Smooth muscle cell (in vitro differentiated cells): ENCODE measurements around the gene DOCK4. TPM values are rescaled to one million over a fixed set of nuclear protein-coding genes. Genes with fewer than 3 reads are reported as not detected.

Experiments
- DNase-seq: peaks from one replicate; lab custom pipeline; 2025; ENCODE audit not compliant: unreplicated experiment; lab: John Stamatoyannopoulos, UW
- H2AFZ ChIP-seq: fragments of 200-600 bp; sonication (generic); 2 replicates; pipeline ENCODE4 v1.6.0; 2016; ENCODE audit warnings: antibody characterized with exemption, low read depth, mild to moderate bottlenecking
- H3F3A ChIP-seq: fragments of 200-600 bp; sonication (generic); 2 replicates; pipeline ENCODE4 v1.6.0; 2017; ENCODE audit warnings: antibody characterized with exemption, low read depth
- H3K27ac ChIP-seq: fragments of 200-600 bp; sonication (generic); 2 replicates; pipeline ENCODE4 v1.5.1; 2016; ENCODE audit warnings: low read depth, mild to moderate bottlenecking
- H3K27me3 ChIP-seq: fragments of 200-600 bp; sonication (generic); 2 replicates; pipeline ENCODE4 v1.6.1; 2016; ENCODE audit warnings: low read depth, mild to moderate bottlenecking
- H3K36me3 ChIP-seq: fragments of 200-600 bp; sonication (generic); 2 replicates; pipeline ENCODE4 v1.5.1; 2016; ENCODE audit warnings: low read depth
- H3K4me1 ChIP-seq: fragments of 200-600 bp; sonication (generic); 2 replicates; pipeline ENCODE4 v1.5.1; 2016; ENCODE audit warnings: low read depth
- H3K4me2 ChIP-seq: fragments of 200-600 bp; sonication (generic); 2 replicates; pipeline ENCODE4 v1.6.0; 2016; ENCODE audit warnings: mild to moderate bottlenecking
- H3K4me3 ChIP-seq: fragments of 200-600 bp; sonication (generic); 2 replicates; pipeline ENCODE4 v1.5.1; 2016; ENCODE audit warnings: mild to moderate bottlenecking
- H3K79me2 ChIP-seq: fragments of 200-600 bp; sonication (generic); 2 replicates; pipeline ENCODE4 v1.6.0; 2016; ENCODE audit warnings: low read depth, mild to moderate bottlenecking
- H3K9ac ChIP-seq: fragments of 200-600 bp; sonication (generic); 2 replicates; pipeline ENCODE4 v1.6.0; 2016; ENCODE audit warnings: low read depth
- H3K9me3 ChIP-seq: fragments of 200-600 bp; sonication (generic); replicated peaks from 2 replicates; pipeline ENCODE4 v1.5.1; 2016; ENCODE audit warnings: low read depth
- H4K20me1 ChIP-seq: fragments of 200-600 bp; sonication (generic); 2 replicates; pipeline ENCODE4 v1.6.0; 2016; ENCODE audit warnings: low read depth
- WGBS: methylation state at CpG from one replicate; pipeline ENCODE4 v1.1.7; 2016; ENCODE audit warnings: low lambda C conversion rate; 5-methylcytosine and 5-hydroxymethylcytosine counted together
- polyA plus RNA-seq: library from polyadenylated mRNA; unstranded; fragments of >200 nt; fragmentation: Nextera tagmentation; extraction: Ambion mirVana; gene quantifications from 2 replicates; pipeline ENCODE4 v1.2.1, GENCODE V29; 2016
- total RNA-seq: library from RNA; depleted of rRNA; stranded (reverse); fragments of >200 nt; gene quantifications from 2 replicates; pipeline ENCODE4 v1.2.3, GENCODE V29; 2014
- TF ChIP-seq, protein P1 (sequence below): fragments of 200-600 bp; sonication (generic); IDR thresholded peaks from 2 replicates; pipeline ENCODE4 v1.5.1; 2017; ENCODE audit warnings: borderline replicate concordance, mild to moderate bottlenecking, antibody characterized with exemption; ENCODE audit not compliant: insufficient read depth, poor library complexity, severe bottlenecking

Gene DOCK4
- total and polyA plus RNA-seq, 2 experiments from 2014 or later: 7.4 to 20.5 TPM

GRCh38 chr7:112074464-112074863 lies 131.7 kb downstream of the DOCK4 start:
- Histone ChIP-seq H3K79me2 (peaks cover 34% of the 10 kb centered on the region), H3K4me1 (no peaks in the 10 kb centered on the region), H2AFZ (no peak overlapping the region), H3F3A (no peaks in the 10 kb centered on the region), H3K9ac (no peak overlapping the region), H3K36me3 (peaks cover 3% of the 10 kb centered on the region), H3K27ac (no peak overlapping the region), H3K4me3 (no peak overlapping the region), H3K27me3 (no peaks in the 10 kb centered on the region), H3K9me3 (no peaks in the 10 kb centered on the region), H4K20me1 (no peaks in the 10 kb centered on the region), H3K4me2 (no peak overlapping the region)
- TF ChIP-seq, protein P1, sequence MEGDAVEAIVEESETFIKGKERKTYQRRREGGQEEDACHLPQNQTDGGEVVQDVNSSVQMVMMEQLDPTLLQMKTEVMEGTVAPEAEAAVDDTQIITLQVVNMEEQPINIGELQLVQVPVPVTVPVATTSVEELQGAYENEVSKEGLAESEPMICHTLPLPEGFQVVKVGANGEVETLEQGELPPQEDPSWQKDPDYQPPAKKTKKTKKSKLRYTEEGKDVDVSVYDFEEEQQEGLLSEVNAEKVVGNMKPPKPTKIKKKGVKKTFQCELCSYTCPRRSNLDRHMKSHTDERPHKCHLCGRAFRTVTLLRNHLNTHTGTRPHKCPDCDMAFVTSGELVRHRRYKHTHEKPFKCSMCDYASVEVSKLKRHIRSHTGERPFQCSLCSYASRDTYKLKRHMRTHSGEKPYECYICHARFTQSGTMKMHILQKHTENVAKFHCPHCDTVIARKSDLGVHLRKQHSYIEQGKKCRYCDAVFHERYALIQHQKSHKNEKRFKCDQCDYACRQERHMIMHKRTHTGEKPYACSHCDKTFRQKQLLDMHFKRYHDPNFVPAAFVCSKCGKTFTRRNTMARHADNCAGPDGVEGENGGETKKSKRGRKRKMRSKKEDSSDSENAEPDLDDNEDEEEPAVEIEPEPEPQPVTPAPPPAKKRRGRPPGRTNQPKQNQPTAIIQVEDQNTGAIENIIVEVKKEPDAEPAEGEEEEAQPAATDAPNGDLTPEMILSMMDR: no peak
- DNase-seq: no peak

GRCh38 chr7:112073530-112073929 lies 132.7 kb downstream of the DOCK4 start:
- peaks cover 32% of the 10 kb centered on the region for H3K79me2 ChIP-seq
- H3K27me3 ChIP-seq: no peaks in the 10 kb centered on the region
- no peak for DNase-seq
- no peak overlapping the region for H3K27ac ChIP-seq
- no peak overlapping the region for H2AFZ ChIP-seq
- H3K4me2 ChIP-seq: no peak overlapping the region
- no peaks in the 10 kb centered on the region for H4K20me1 ChIP-seq
- no peaks in the 10 kb centered on the region for H3K4me1 ChIP-seq
- H3K36me3 ChIP-seq: peaks cover 3% of the 10 kb centered on the region
- TF ChIP-seq, protein P1: no peak
- no peak overlapping the region for H3K9ac ChIP-seq
- H3K9me3 ChIP-seq: no peaks in the 10 kb centered on the region
- H3F3A ChIP-seq: no peaks in the 10 kb centered on the region
- no peak overlapping the region for H3K4me3 ChIP-seq

DNA sequence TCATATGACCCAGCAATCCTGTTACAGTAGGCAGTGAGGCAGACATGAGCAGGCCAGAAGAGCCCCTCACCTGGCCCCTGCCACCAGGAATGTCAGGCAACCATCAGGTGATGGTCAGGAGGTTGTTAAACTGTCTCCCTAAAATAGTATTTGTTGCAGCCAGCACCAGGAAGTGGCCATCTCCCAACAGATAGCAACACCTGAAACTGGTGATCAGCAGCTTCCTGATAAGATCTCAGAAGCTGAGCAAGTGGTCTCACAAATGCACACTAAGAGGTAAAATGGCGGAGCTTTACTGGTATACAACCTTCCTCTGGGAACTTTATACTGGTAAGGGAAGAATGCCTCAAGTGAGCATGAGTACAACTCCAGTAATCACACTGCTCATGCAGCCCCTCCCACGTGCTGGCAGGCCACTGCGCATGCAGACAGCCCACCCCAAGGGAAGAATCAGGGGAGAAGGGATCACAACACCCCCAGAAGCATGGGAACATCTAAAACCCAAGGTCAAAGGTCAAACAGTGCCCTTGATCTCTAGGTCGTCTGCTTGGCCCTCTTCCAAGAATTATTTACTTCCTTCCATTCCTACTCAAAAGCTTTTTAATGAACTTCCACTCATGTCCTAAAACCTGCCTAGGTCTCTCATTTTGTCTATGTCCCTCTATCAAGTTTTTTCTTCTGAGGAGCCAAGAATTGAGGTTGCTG lies 133.5 kb downstream of the DOCK4 start:
- Histone ChIP-seq H3F3A (no peaks in the 10 kb centered on the region), H3K9ac (no peak overlapping the region), H3K27ac (no peak overlapping the region), H3K79me2 (peaks cover 24% of the 10 kb centered on the region), H3K4me1 (no peaks in the 10 kb centered on the region), H3K9me3 (no peaks in the 10 kb centered on the region), H2AFZ (no peak overlapping the region), H3K4me3 (no peak overlapping the region), H3K36me3 (peaks cover 3% of the 10 kb centered on the region), H3K4me2 (no peak overlapping the region), H4K20me1 (no peaks in the 10 kb centered on the region), H3K27me3 (no peaks in the 10 kb centered on the region)
- WGBS: 79% methylated on average over 4 of the region's 4 CpGs
- DNase-seq: no peak
- TF ChIP-seq, protein P1: no peak

- no peak for DNase-seq
- Histone ChIP-seq H3K4me2 (no peak overlapping the region), H3K27ac (no peak overlapping the region), H3K9ac (no peak overlapping the region), H3K27me3 (no peaks in the 10 kb centered on the region), H3K4me3 (no peak overlapping the region), H4K20me1 (no peaks in the 10 kb centered on the region), H3F3A (no peaks in the 10 kb centered on the region), H2AFZ (no peak overlapping the region), H3K79me2 (peaks cover 19% of the 10 kb centered on the region), H3K9me3 (no peaks in the 10 kb centered on the region), H3K36me3 (peaks cover 3% of the 10 kb centered on the region), H3K4me1 (no peaks in the 10 kb centered on the region)
- TF ChIP-seq, protein P1: no peak
Observed at GRCh38 chr7:112071856-112072255, 134.3 kb downstream of the DOCK4 start.
